ENCODE data around the gene ATP10D.

DNA sequence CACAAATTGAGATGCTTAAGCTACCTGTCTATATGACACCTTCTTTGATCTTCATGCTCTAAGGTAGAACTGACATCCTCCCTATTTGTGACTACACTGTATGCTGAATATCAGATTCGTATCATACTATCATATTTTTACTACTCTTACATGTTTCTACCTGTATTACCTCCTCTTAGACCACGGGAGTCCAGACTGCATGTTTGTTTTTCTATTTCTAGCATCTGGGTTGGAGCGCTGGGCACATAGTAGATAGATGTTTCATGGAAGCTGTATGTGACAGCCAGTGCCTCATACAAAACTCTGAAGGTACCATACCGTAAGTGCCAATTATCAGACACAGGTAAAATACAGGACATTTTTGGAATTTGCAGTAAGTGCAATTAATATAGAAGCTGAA is 47.6 kb downstream of the ATP10D start:
- TF ChIP-seq, protein P1, sequence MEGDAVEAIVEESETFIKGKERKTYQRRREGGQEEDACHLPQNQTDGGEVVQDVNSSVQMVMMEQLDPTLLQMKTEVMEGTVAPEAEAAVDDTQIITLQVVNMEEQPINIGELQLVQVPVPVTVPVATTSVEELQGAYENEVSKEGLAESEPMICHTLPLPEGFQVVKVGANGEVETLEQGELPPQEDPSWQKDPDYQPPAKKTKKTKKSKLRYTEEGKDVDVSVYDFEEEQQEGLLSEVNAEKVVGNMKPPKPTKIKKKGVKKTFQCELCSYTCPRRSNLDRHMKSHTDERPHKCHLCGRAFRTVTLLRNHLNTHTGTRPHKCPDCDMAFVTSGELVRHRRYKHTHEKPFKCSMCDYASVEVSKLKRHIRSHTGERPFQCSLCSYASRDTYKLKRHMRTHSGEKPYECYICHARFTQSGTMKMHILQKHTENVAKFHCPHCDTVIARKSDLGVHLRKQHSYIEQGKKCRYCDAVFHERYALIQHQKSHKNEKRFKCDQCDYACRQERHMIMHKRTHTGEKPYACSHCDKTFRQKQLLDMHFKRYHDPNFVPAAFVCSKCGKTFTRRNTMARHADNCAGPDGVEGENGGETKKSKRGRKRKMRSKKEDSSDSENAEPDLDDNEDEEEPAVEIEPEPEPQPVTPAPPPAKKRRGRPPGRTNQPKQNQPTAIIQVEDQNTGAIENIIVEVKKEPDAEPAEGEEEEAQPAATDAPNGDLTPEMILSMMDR (IDR thresholded peaks at IDR 0.05): no peak
- no peak for TF ChIP-seq POLR2A (IDR thresholded peaks at IDR 0.05)
